ENCODE measurements around the gene DUSP22.
A peak's percentile ranks its signal among the peaks of the same experiment; 100 is the strongest.

DUSP22 gene

GRCh38 chr6:297571-298232 is 5.4 kb downstream of the DUSP22 start:
- DNase-seq = no peak

DNA sequence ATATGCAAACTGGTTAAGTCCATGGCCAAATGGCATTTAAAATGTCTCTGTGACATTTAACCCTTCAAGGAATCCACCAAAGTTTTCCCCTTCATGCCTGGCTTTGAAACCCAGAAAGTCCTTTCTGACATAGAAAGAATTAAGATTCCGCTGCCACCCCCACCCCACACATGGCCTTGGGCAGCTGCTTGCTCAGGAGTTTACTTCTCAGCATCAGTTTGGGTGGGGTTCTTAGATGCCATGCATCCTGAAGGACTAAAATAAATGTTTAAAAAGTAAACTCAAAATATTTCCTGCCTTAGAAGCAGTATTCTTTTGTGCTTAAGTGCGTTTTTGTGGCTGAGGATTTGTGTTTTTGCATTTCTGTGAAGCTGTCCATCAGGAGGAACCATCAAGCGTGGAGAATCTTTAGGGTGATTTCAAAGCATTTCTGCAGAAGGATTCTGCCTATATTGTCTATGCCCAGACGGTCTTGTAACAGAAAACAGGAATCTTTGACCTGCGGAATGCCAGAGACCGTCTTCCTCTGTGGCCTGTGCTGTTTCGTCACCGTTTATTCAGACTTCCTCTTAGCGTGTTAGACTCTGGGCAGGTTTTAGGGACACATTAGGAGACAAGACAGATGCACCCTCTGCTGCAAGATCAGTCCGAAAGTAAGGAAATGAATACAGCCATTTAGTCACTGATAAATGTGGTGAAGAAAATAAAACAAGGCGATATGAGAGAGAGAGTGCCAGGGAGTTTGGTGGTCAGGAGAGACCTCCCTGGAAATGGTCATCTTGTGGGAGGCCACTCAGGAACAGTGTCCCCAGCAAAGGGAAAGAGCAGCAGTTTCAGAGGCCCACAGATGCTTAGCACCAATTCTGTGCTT is 6.2 kb downstream of the DUSP22 start:
- peak; percentile 17 for DNase-seq

GRCh38 chr6:299104-299980 is 7.1 kb downstream of the DUSP22 start:
- DNase-seq = no peak

DNA sequence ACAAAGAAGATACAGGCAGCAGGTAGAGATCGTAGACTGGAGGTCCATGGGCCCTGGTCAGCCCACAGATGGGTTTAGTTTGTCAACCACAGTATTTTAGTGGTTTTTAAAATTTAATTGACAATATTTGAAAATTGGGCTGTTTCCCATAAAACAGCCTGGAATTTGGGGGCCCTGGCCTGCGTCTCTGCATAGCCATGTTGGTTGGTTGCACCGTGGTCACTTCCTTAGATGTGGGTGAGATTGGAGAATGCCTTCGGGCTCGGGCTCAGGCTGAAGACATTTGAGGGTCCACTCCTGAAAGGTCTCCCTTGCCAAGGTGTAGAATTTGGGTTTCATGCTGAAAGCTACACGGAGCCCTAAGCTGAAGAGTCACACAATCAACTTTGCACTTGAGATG is 7.7 kb downstream of the DUSP22 start:
- no peak for DNase-seq

DNA sequence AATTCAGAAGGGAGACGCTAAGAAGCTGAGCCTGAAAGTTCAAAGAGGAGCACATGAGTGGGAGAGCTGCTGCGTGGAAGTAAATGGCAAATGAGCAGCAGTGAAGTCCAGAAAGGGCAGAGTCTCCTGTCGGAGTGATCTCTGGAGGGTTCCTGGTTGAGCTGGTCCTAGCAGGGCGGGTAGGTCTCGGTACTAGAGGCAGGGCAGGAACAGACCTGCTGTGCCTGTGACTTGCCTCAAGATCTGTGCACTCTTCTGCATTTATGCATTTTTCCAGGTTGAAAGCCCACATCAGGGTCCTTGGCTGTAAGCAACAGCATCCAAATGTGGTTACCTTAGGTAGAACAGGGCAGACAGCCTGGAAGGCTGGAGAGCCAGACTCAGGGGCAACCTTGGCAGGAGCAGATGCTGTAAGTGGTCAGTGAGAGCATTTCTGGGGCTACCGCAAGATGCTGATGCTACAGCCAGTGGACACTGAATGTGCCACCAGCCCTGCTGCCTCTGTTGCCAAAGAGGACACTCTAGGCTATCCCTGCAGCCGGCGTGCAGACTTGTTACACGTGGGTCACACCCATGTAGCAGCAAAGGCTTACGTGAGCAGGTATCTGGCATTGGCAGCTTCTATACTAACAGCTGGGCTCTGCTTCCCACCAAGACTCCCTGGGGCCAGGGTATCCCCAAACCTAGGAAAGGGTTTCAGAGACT is 8.4 kb downstream of the DUSP22 start:
- no peak for DNase-seq

- DNase-seq = no peak
These were observed 9.2 kb downstream of the DUSP22 start for GRCh38 chr6:301526-301925.

GRCh38 chr6:301929-302705 is 9.8 kb downstream of the DUSP22 start:
- DNase-seq = no peak

DNA sequence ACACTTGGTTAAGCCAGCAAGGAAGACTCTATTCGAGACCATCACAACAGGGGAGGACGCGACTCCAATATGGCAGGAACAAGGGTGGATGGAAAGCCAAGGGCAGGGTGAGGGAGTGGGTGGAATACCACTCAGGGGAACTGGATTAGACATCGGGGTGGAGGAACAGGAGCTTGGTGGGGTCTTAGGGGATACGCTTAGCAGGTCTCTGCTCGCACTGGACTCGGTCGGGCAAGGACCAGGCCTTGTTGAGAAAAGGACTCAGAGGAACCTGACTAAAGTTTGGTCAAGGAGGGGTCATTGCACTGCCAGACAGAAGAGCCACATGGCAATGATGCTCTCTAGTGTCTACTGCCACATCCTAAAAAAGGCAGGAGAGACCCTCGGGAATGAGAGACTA is 10.5 kb downstream of the DUSP22 start:
- DNase-seq = no peak

GRCh38 chr6:303263-303662 is 11.0 kb downstream of the DUSP22 start:
- no peak for DNase-seq

DNA sequence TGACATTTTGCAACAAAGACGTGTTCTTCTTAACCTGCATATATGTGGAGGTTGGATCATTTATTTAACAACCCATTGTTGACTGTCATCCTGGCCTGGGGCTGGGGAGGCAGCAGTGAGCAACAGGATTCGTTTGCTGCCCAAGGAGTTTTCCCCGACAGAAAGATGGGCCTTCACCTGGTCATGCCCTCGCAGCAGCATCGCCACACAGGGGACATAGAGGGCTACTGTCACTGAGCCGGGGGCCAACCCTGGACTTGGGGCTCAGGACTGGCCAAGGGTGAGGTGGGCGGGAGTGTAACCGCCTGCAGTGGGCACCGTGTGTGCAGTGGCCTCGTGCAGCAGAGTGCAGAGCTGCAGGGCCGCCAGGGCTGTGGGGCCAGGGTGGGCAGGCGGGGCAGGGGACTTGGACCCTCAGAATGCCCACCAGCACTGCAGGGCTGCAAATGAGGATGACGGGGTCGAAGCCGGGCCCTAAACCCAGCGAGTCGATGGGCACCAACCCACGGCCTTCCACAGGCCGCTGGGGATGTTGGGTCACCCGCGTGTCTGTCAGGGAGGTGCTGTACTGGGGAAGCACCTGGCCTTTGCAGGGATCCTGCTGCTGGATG is 11.8 kb downstream of the DUSP22 start:
- no peak for DNase-seq

DNA sequence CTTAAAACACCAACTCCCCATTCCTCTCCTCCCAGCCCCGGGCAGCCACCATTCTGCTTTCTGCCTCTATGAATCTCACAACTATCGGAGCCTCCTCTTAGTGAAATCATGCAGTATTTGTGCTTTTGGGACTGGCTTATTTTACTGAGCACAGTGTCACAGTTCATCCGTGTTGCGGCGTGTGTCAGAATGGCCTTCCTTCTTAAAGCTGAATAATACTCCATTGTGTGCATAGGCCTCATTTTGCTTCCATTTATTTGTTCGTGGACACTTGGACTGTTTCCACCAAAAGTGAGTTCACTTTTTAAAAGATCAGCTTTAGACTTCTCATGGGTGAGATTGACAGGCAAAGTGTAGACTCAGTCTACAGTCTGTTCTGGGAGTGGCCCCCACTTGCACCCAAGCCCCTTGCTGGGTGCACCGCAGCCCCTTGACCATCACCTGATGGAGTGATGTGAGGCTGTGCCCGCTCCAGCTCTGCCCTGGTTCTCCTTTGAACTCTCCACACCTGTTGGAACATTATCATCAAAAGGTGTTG is 12.6 kb downstream of the DUSP22 start:
- DNase-seq = no peak

DNA sequence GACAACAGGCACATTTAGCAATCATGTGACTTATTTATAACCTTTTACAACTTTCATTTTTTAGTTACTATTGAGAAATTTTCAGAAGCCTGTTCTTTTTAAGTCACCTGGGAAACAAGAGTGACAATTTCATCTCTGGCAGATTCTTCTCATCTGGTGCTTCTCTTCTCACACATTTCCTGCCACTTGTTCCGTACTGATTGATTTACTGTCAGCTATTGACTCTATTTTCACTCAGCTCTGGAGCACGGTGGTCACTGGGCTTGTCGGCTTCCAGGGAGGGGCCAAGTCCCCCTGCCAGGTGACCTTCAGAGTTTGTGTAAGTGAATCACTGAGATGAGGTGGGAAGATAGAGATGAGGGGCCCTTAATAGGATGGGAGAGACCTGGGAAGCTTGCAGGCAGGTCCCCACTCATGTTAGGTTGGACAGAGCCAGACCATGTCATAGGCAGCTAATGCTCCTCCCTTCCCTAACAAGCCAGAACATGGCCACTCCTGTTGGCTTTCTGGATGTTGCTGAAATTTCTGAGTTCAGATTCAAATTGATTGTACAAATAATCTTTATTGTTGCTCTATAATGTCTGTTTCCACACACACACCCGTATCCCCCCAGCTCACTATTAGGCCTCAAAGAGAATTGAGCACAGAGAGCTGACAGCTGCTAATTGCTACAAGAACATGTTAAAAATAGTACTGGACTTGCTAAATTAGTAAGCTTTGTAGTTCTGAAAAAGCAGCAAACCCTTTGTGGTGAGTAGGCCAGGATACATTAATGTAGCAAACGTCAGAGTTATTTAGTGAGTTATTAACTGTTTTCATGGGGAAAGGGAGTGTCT is 13.3 kb downstream of the DUSP22 start:
- no peak for DNase-seq

DNA sequence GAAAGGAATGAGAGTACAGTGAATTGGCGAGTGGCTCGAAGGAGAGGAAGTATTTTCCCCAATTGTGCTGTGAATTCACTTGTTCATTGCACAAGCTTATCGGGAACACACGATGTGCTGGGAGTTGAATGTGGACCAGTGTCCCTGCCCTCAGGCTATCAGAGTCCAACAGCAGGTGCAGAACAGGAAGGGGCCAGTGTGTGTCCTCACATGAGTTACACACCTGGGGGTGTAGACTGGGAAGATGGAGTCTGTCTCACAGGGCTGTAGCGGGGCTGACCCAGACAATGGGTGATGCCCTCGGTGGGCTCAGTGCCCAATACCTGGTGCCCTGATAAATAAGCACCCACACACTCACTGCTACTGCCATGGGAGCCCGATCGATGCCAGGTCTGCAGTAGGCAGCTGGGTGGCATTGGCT is 14.4 kb downstream of the DUSP22 start:
- DNase-seq = no peak

- DNase-seq = no peak
These were observed 15.0 kb downstream of the DUSP22 start for GRCh38 chr6:307065-307814.

DNA sequence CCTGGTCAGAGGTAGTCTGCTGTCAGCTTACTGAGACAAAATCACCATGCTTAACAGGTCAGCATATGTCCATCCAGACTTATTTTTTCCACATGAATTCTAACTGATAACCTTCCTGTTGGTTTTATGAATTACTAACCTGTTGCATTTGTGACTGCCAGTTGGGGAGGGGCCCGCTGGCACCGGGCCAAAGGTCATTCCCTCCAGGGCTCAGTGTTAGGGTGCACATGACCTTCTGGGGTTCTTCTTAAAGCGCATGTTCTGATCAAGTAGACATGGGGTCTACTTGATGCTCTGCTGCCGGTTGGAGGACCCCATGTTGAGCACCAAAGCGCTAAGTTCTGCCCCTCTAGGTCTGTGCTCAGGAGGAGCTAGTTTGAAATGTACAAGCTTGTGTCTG is 15.6 kb downstream of the DUSP22 start:
- DNase-seq = no peak

DNA sequence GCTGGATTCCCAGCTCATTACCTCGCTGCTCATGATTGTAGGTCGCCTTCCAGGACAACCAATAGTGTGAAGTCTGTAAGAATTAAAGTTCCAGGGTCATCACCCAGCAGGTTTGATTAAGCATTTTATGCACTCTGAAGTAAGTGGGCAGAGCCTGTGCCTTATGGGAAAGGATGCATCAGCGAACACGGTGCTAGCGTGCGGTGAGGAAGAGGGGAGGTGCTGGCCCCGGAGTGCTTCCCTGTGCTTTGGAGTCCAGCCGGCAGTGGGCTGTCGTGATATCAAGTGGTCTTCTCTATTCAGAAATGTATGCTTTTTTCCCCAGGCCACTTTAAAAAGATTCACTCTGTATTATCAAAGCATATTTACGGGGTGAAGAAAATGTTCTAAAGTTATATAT is 16.0 kb downstream of the DUSP22 start:
- no peak for DNase-seq

GRCh38 chr6:308768-309167 is 16.5 kb downstream of the DUSP22 start:
- no peak for DNase-seq

- no peak for DNase-seq
These were observed 17.7 kb downstream of the DUSP22 start for GRCh38 chr6:309947-310346.

- no peak for DNase-seq
These were observed 18.4 kb downstream of the DUSP22 start for GRCh38 chr6:310671-311070.

Data from CD4-positive, alpha-beta T cell treated with Interleukin-12 subunit alpha and Interleukin-12 subunit beta, for 1 hour (primary cell).